Smooth muscle cell (in vitro differentiated cells): ENCODE data around the gene HS6ST2. TPM values are rescaled to one million over a fixed set of nuclear protein-coding genes. Genes with fewer than 3 reads are reported as not detected.

Experiments
- DNase-seq: peaks from one replicate; lab custom pipeline; 2025; ENCODE audit not compliant: unreplicated experiment; lab: John Stamatoyannopoulos, UW
- H2AFZ ChIP-seq: fragments of 200-600 bp; sonication (generic); 2 replicates; pipeline ENCODE4 v1.6.0; 2016; ENCODE audit warnings: antibody characterized with exemption, low read depth, mild to moderate bottlenecking
- H3F3A ChIP-seq: fragments of 200-600 bp; sonication (generic); 2 replicates; pipeline ENCODE4 v1.6.0; 2017; ENCODE audit warnings: antibody characterized with exemption, low read depth
- H3K27ac ChIP-seq: fragments of 200-600 bp; sonication (generic); 2 replicates; pipeline ENCODE4 v1.5.1; 2016; ENCODE audit warnings: low read depth, mild to moderate bottlenecking
- H3K27me3 ChIP-seq: fragments of 200-600 bp; sonication (generic); 2 replicates; pipeline ENCODE4 v1.6.1; 2016; ENCODE audit warnings: low read depth, mild to moderate bottlenecking
- H3K36me3 ChIP-seq: fragments of 200-600 bp; sonication (generic); 2 replicates; pipeline ENCODE4 v1.5.1; 2016; ENCODE audit warnings: low read depth
- H3K4me1 ChIP-seq: fragments of 200-600 bp; sonication (generic); 2 replicates; pipeline ENCODE4 v1.5.1; 2016; ENCODE audit warnings: low read depth
- H3K4me2 ChIP-seq: fragments of 200-600 bp; sonication (generic); 2 replicates; pipeline ENCODE4 v1.6.0; 2016; ENCODE audit warnings: mild to moderate bottlenecking
- H3K4me3 ChIP-seq: fragments of 200-600 bp; sonication (generic); 2 replicates; pipeline ENCODE4 v1.5.1; 2016; ENCODE audit warnings: mild to moderate bottlenecking
- H3K79me2 ChIP-seq: fragments of 200-600 bp; sonication (generic); 2 replicates; pipeline ENCODE4 v1.6.0; 2016; ENCODE audit warnings: low read depth, mild to moderate bottlenecking
- H3K9ac ChIP-seq: fragments of 200-600 bp; sonication (generic); 2 replicates; pipeline ENCODE4 v1.6.0; 2016; ENCODE audit warnings: low read depth
- H3K9me3 ChIP-seq: fragments of 200-600 bp; sonication (generic); replicated peaks from 2 replicates; pipeline ENCODE4 v1.5.1; 2016; ENCODE audit warnings: low read depth
- H4K20me1 ChIP-seq: fragments of 200-600 bp; sonication (generic); 2 replicates; pipeline ENCODE4 v1.6.0; 2016; ENCODE audit warnings: low read depth
- WGBS: methylation state at CpG from one replicate; pipeline ENCODE4 v1.1.7; 2016; ENCODE audit warnings: low lambda C conversion rate; 5-methylcytosine and 5-hydroxymethylcytosine counted together
- polyA plus RNA-seq: library from polyadenylated mRNA; unstranded; fragments of >200 nt; fragmentation: Nextera tagmentation; extraction: Ambion mirVana; gene quantifications from 2 replicates; pipeline ENCODE4 v1.2.1, GENCODE V29; 2016
- total RNA-seq: library from RNA; depleted of rRNA; stranded (reverse); fragments of >200 nt; gene quantifications from 2 replicates; pipeline ENCODE4 v1.2.3, GENCODE V29; 2014
- TF ChIP-seq, protein P1 (sequence below): fragments of 200-600 bp; sonication (generic); IDR thresholded peaks from 2 replicates; pipeline ENCODE4 v1.5.1; 2017; ENCODE audit warnings: borderline replicate concordance, mild to moderate bottlenecking, antibody characterized with exemption; ENCODE audit not compliant: insufficient read depth, poor library complexity, severe bottlenecking

Gene HS6ST2
- total and polyA plus RNA-seq, 2 experiments from 2014 or later, result 12.7 to 13.3 TPM

DNA sequence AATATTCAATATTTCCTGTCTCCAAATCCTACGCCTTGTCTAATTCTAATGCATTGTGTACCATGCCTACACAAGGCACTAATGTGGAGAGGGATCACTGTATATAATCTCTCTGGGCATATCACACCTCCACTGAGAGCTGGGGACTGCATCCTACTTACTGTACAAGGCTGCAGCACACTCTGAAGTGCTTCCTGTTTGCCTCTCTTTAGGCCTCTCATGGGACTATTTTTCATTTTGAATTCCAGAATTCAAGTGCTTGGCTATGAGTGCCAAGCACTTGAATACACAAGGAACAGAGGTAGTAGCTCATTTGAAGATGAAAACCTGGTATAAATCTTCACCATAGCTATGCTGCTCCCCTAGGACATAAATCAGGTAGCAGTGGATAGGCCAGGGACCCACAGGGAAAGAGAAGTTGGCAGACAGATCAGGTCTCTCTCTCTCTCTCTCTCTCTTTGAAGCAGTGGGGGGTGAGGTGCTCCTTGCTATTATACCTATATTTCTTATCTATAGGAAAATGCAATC lies 239.9 kb downstream of the HS6ST2 start:
- Histone ChIP-seq H3K9me3 (no peaks in the 10 kb centered on the region), H3K9ac (no peak overlapping the region), H3K79me2 (no peaks in the 10 kb centered on the region), H3K27me3 (no peaks in the 10 kb centered on the region), H4K20me1 (no peaks in the 10 kb centered on the region), H3F3A (no peaks in the 10 kb centered on the region), H3K27ac (no peak overlapping the region), H3K36me3 (no peaks in the 10 kb centered on the region), H3K4me3 (no peak overlapping the region), H3K4me2 (no peak overlapping the region), H3K4me1 (no peaks in the 10 kb centered on the region), H2AFZ (no peak overlapping the region)
- 50% methylated on average over 1 of the region's 1 CpG for WGBS
- TF ChIP-seq, protein P1, sequence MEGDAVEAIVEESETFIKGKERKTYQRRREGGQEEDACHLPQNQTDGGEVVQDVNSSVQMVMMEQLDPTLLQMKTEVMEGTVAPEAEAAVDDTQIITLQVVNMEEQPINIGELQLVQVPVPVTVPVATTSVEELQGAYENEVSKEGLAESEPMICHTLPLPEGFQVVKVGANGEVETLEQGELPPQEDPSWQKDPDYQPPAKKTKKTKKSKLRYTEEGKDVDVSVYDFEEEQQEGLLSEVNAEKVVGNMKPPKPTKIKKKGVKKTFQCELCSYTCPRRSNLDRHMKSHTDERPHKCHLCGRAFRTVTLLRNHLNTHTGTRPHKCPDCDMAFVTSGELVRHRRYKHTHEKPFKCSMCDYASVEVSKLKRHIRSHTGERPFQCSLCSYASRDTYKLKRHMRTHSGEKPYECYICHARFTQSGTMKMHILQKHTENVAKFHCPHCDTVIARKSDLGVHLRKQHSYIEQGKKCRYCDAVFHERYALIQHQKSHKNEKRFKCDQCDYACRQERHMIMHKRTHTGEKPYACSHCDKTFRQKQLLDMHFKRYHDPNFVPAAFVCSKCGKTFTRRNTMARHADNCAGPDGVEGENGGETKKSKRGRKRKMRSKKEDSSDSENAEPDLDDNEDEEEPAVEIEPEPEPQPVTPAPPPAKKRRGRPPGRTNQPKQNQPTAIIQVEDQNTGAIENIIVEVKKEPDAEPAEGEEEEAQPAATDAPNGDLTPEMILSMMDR, result no peak
- no peak for DNase-seq

DNA sequence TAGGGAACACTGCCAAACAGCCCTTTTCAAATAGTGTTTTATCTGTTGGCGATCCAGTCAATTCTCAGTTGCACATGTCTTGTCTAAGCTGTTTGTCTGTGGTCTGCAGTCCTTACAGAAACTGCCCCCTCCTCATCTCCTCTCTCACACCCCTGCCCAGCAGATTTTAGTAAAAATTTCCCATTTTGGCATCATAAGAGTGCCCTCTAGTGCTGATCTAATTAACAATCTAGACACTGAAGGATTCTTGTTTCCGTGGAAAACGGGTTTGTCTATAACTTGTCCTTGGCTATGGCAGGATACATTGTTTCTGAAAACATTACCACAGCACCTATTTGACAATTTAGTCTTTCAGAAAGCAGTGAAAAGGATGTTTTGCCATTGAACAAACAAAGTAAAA lies 242.4 kb downstream of the HS6ST2 start:
- H3K4me1 ChIP-seq, result no peaks in the 10 kb centered on the region
- H3K4me2 ChIP-seq, result no peak overlapping the region
- H4K20me1 ChIP-seq, result no peaks in the 10 kb centered on the region
- no peaks in the 10 kb centered on the region for H3K36me3 ChIP-seq
- H3K27me3 ChIP-seq, result no peaks in the 10 kb centered on the region
- 38% methylated on average over 3 of the region's 3 CpGs for WGBS
- H3K9me3 ChIP-seq, result no peaks in the 10 kb centered on the region
- H3K9ac ChIP-seq, result no peak overlapping the region
- H3F3A ChIP-seq, result no peaks in the 10 kb centered on the region
- TF ChIP-seq, protein P1, result peak; percentile 30
- H3K27ac ChIP-seq, result no peak overlapping the region
- DNase-seq, result no peak
- H3K79me2 ChIP-seq, result no peaks in the 10 kb centered on the region
- H3K4me3 ChIP-seq, result no peak overlapping the region
- no peak overlapping the region for H2AFZ ChIP-seq

DNA sequence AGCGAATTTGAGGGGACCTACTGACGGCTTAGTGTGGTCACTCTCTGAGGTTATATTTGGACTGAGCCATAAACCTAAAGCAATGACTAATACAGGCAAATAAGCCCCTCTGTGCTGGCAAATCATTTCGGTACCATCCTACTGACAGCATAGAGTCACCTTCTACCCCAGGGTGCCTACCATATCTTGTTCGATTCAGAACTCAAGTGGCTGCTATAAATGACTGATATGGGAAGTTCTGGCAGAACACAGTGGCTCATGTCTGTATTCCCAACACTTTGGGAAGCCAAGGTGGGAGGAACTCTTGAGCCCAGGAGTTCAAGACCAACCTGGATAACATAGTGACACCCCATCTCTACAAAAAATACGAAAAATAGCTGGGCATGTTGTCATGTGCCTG lies 243.5 kb downstream of the HS6ST2 start:
- WGBS, result 72% methylated on average over 5 of the region's 5 CpGs
- H4K20me1 ChIP-seq, result no peaks in the 10 kb centered on the region
- H3K4me1 ChIP-seq, result peaks cover 4% of the 10 kb centered on the region
- H3K36me3 ChIP-seq, result no peaks in the 10 kb centered on the region
- H3K27me3 ChIP-seq, result no peaks in the 10 kb centered on the region
- no peaks in the 10 kb centered on the region for H3F3A ChIP-seq
- TF ChIP-seq, protein P1, result no peak
- DNase-seq, result no peak
- no peaks in the 10 kb centered on the region for H3K9me3 ChIP-seq
- no peak overlapping the region for H3K4me2 ChIP-seq
- no peak overlapping the region for H2AFZ ChIP-seq
- no peak overlapping the region for H3K4me3 ChIP-seq
- H3K27ac ChIP-seq, result no peak overlapping the region
- no peaks in the 10 kb centered on the region for H3K79me2 ChIP-seq
- no peak overlapping the region for H3K9ac ChIP-seq

GRCh38 chrX:132712350-132712749 lies 246.1 kb downstream of the HS6ST2 start:
- Histone ChIP-seq H3K36me3 (no peaks in the 10 kb centered on the region), H3K27ac (no peak overlapping the region), H2AFZ (no peak overlapping the region), H3K4me2 (no peak overlapping the region), H3K79me2 (no peaks in the 10 kb centered on the region), H3K27me3 (no peaks in the 10 kb centered on the region), H3K4me3 (no peak overlapping the region), H3F3A (no peaks in the 10 kb centered on the region), H3K9ac (no peak overlapping the region), H3K4me1 (peaks cover 18% of the 10 kb centered on the region), H4K20me1 (no peaks in the 10 kb centered on the region), H3K9me3 (no peaks in the 10 kb centered on the region)
- TF ChIP-seq, protein P1, result no peak
- DNase-seq, result no peak
